ENCODE results near the gene DCBLD1.

DCBLD1 gene

GRCh38 chr6:117481926-117482239 is 591 bp upstream of the DCBLD1 start:
- peak overlapping the region; percentile 59 to 84 for H3K4me3 ChIP-seq (replicated peaks in 1 of 2; ENCODE audit: low read depth in 2 of 2, low read length in 2 of 2)
- no peak for DNase-seq (ENCODE audit: low read depth in 2 of 2)
- TF ChIP-seq, protein P1, sequence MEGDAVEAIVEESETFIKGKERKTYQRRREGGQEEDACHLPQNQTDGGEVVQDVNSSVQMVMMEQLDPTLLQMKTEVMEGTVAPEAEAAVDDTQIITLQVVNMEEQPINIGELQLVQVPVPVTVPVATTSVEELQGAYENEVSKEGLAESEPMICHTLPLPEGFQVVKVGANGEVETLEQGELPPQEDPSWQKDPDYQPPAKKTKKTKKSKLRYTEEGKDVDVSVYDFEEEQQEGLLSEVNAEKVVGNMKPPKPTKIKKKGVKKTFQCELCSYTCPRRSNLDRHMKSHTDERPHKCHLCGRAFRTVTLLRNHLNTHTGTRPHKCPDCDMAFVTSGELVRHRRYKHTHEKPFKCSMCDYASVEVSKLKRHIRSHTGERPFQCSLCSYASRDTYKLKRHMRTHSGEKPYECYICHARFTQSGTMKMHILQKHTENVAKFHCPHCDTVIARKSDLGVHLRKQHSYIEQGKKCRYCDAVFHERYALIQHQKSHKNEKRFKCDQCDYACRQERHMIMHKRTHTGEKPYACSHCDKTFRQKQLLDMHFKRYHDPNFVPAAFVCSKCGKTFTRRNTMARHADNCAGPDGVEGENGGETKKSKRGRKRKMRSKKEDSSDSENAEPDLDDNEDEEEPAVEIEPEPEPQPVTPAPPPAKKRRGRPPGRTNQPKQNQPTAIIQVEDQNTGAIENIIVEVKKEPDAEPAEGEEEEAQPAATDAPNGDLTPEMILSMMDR (IDR thresholded peaks at IDR 0.05; ENCODE audit: low read depth, low read length) = no peak

- peak overlapping the region; percentile 77 to 84 for H3K4me3 ChIP-seq (replicated peaks in 1 of 2; ENCODE audit: low read depth in 2 of 2, low read length in 2 of 2)
- TF ChIP-seq, protein P1 (IDR thresholded peaks at IDR 0.05; ENCODE audit: low read depth, low read length) = no peak
- DNase-seq (ENCODE audit: low read depth in 2 of 2) = peak; percentile 55 to 58
Measured at GRCh38 chr6:117483004-117483644, 650 bp downstream of the DCBLD1 start.

DNA sequence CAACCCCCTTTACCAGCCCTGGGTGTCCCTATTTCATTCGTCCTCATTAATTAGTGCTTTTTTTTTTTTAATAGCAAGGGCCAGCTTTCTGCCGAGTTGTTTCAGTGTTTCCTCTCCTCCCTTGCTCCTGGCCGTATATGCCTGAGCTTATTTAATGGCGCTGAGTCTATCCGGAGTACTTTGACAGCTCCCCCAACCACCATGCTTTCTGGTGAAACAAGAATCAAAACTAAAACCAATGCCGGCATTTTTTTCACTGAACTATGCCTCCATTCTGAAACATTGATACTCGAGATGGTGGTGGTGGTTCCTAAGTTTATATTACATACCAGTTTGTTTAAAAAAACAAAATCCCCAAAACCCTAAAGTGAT is 1.2 kb downstream of the DCBLD1 start:
- peak overlapping the region; percentile 77 to 84 for H3K4me3 ChIP-seq (replicated peaks in 1 of 2; ENCODE audit: low read depth in 2 of 2, low read length in 2 of 2)
- peak in 1 of 2 donors; percentile 46 for DNase-seq (ENCODE audit: low read depth in 2 of 2)
- TF ChIP-seq, protein P1 (IDR thresholded peaks at IDR 0.05; ENCODE audit: low read depth, low read length) = no peak

DNA sequence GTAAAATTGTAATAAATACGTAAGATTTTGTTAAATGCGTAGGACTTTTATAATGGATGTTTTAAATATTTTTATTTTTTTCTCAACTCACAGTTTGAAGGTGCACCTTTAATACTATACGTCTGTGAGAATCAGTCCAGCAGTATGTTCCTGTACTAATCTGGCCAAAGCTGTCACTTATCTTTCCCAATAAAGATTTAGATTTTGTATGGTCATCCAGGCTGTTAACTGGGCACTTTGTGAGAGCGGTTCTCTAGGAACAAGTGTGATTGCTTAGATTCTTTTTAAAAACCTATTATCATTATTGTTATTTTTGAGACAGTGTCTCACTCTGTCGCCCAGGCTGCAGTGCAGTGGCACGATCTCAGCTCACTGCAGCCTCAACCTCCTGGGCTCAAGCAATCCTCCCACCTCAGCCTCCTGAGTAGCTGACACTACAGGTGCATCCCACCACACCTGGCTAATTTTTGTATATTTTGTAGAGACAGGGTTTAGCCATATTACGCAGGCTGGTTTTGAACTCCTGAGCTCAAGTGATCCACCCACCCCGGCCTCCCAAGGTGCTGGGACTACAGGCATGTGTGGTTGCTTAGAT is 1.7 kb downstream of the DCBLD1 start:
- peak overlapping the region; percentile 77 to 84 for H3K4me3 ChIP-seq (replicated peaks in 1 of 2; ENCODE audit: low read depth in 2 of 2, low read length in 2 of 2)
- DNase-seq (ENCODE audit: low read depth in 2 of 2) = no peak
- TF ChIP-seq, protein P1 (IDR thresholded peaks at IDR 0.05; ENCODE audit: low read depth, low read length) = no peak

- DNase-seq (ENCODE audit: low read depth in 2 of 2) = no peak
- TF ChIP-seq, protein P1 (IDR thresholded peaks at IDR 0.05; ENCODE audit: low read depth, low read length) = no peak
- H3K4me3 ChIP-seq (replicated peaks in 1 of 2; ENCODE audit: low read depth in 2 of 2, low read length in 2 of 2) = peak overlapping the region in 1 of 2 donors; percentile 2
Measured at GRCh38 chr6:117485433-117485832, 3.0 kb downstream of the DCBLD1 start.

GRCh38 chr6:117487821-117488220 is 5.3 kb downstream of the DCBLD1 start:
- H3K4me3 ChIP-seq (replicated peaks in 1 of 2; ENCODE audit: low read depth in 2 of 2, low read length in 2 of 2) = no peak overlapping the region
- peak; percentile 32 to 84 for DNase-seq (ENCODE audit: low read depth in 2 of 2)
- TF ChIP-seq, protein P1 (IDR thresholded peaks at IDR 0.05; ENCODE audit: low read depth, low read length) = no peak

- no peak for DNase-seq (ENCODE audit: low read depth in 2 of 2)
- H3K4me3 ChIP-seq (replicated peaks in 1 of 2; ENCODE audit: low read depth in 2 of 2, low read length in 2 of 2) = no peak overlapping the region
- TF ChIP-seq, protein P1 (IDR thresholded peaks at IDR 0.05; ENCODE audit: low read depth, low read length) = no peak
Measured at GRCh38 chr6:117489003-117489402, 6.5 kb downstream of the DCBLD1 start.

All from cardiac fibroblast (primary cell).